HG03280 (cell line): ENCODE measurements around the gene CLCN4.

Experiments used
- ATAC-seq: cut with Tn5 transposase; IDR thresholded peaks from one replicate; pipeline ENCODE4 v1.9.1; 2021; ENCODE audit warnings: mild to moderate bottlenecking, moderate library complexity; ENCODE audit not compliant: unreplicated experiment

The CLCN4 gene

GRCh38 chrX:10233173-10233572, 76.4 kb downstream of the CLCN4 start:
- ATAC-seq: no peak

GRCh38 chrX:10233696-10234095, 76.9 kb downstream of the CLCN4 start:
- ATAC-seq: no peak

DNA sequence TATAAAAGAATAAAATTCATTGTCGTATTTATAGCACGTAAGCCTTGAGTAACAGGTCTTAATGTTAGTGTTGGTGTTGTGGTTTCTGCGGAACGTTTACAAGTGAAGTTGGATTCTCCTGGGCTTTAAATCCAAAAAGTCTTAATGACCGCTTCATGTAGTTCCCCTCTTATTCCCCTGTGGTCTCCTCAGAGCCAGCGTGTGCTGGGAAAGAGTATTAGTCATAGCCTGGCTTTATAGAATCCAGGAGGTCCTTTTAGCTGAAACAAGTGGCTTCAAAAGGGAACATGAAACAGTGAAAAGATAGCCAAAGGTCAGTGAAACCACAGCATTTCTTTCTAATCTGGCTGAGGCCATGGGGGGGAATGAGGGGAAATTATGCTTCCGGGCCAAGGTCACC, 79.1 kb downstream of the CLCN4 start:
- ATAC-seq: no peak

DNA sequence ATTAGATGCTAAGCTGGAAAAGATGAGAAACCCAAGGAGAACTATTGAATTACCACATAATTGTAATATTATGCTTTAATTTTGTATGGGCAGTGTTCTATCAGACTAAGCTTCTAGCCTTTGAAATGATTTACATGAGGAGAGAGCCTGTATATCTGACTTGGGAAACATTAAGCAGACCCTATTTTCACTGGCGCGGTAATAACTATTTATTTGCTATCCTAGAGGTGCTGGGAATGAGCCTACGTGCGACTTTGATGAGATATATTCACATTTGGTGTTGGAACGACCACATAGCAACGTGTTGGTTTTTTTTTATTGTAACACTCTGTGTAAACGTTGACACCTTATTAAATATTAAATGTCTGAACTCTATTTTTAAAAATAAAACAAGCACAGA, 80.5 kb downstream of the CLCN4 start:
- no peak for ATAC-seq

GRCh38 chrX:10239611-10240064, 82.9 kb downstream of the CLCN4 start:
- no peak for ATAC-seq

- no peak for ATAC-seq
Measured at GRCh38 chrX:10240918-10241317, 84.1 kb downstream of the CLCN4 start.

GRCh38 chrX:10242026-10242425, 85.3 kb downstream of the CLCN4 start:
- no peak for ATAC-seq

DNA sequence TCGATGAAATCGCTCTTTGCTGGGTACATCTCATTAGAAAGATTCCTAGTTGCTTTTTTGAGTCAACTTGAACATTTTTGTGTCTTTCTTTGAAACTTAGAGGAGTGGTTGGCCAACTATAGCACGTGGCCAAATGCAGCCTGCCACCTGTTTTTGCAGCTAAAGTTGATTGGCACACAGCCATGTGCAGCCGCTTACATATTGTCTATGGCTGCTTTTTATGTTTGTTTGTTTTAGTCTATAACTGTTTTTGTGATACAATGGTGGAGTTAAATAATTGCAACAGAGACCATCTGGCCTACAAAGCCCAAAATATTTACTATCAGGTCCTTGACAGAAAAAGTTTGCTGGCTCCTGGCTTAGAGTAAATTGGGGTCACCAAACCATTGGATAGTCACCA, 86.3 kb downstream of the CLCN4 start:
- no peak for ATAC-seq

- no peak for ATAC-seq
Measured at GRCh38 chrX:10244915-10245622, 88.3 kb downstream of the CLCN4 start.

- no peak for ATAC-seq
Measured at GRCh38 chrX:10245886-10246285, 89.1 kb downstream of the CLCN4 start.

DNA sequence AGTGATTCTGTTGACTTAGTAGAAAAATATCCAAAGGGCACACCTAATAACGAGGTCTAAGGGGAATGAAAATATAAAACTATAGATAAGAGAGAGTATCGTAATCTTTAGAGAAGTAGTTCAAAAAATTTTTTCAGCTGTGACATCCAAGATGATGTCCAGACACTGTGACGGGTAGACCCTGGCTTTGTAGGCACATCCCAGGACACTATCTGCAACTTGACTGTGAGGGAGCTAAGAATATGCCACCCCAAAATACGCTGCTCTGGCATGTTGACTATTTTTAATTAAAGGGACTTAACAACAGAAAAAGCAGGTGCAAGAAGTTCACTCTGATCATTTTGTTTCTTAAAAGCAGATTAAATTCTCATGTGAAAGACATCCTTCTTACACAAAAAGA, 89.5 kb downstream of the CLCN4 start:
- no peak for ATAC-seq

GRCh38 chrX:10246846-10247245, 90.1 kb downstream of the CLCN4 start:
- ATAC-seq: no peak

DNA sequence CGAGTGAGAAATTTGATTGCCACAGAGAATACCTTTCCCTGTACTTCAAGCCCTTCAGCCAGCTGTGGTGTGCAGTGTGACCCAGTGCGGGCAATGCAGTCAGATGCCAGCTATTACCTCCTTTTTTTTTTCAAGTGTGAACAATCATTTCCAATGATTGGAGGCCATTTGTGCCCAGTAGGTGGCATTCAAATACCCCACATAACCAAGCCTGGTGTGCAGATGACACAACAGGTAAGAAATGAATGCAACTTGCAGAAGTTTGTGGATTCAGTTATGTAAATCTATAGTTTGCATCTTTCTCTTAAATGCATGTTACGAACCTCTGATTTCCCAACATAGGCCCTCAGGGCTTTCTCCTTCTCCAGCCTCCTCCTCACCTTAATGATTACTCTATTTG, 98.0 kb downstream of the CLCN4 start:
- no peak for ATAC-seq

- ATAC-seq: no peak
Measured at GRCh38 chrX:10259716-10260115, 102.9 kb downstream of the CLCN4 start.

DNA sequence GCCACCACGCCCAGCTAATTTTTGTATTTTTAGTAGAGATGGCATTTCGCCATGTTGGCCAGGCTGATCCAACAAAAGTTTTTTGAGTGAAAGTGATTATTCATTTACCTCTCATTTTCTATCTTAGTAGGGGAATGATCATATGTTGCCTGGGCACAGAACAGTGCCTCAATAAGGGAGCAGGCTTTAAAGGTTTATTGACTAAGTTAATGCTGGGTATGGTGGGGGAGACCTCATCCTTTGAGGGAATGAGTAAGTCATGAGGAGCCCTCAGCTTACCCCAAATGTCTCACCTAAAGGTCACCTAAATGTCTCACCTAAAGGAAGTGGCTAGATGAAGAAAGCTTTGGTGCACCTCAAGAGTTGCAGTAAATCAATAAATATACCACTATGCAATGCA, 109.0 kb downstream of the CLCN4 start:
- ATAC-seq: no peak

DNA sequence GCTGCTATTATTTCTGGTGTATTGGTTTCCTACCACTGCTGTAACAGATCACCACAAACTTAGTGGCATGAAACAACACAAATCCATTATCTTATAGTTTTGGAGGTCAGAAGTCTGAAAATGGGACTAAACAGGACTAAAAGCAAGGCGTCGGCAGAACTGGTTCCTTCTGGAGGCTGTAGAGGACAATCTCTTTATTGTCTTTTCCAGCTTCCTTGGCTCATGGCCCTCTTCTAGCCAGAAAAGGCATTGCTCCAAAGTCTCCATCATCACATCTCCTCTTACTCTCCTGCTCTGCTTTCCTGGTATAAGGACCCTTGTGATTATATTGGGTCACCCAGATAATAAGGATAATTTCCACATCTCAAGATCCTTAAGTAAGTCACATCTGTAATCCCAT, 121.9 kb downstream of the CLCN4 start:
- ATAC-seq: no peak

DNA sequence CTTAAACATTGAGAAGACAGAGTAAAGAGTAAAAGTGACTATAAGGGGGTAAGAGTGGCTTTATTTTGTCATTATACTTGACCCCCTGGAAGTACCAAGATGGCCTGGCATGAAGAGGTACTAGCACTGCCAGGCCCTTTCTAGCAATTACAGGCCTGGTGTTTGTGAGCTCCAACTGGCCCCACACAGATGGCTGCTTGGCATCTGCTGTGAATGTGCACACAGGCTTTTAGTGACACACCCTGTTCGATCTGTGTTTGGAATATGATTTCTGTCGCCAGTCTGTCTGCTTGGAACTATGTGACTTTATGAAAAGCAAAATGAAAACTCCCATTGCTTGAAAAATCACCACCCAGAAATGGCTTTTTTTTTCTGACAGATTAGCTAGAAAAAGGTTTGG, 123.3 kb downstream of the CLCN4 start:
- ATAC-seq: no peak

GRCh38 chrX:10282490-10282889, 125.7 kb downstream of the CLCN4 start:
- ATAC-seq: no peak

DNA sequence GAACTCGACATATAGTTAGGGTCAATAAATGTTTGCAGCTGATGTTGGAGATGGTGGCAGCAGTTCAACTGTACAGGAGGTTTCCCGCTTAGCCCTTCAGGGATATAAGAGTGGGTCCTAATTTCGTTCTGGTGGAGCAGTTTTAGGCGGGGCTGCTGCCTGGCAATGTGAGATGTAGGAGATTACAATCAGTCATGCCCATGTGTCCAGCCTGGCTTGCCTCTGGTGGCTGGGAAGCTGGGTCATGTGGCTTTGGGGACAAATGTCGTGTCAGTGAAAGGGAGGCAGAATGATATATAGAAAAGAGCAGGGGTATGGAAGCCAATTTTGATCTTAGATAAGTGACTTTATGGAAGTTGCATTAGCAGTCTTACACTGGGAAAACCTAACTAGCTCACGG, 129.4 kb downstream of the CLCN4 start:
- no peak for ATAC-seq
